ENCODE results near the gene TBX15. TPM values are rescaled to one million over a fixed set of nuclear protein-coding genes. Genes with fewer than 3 reads are reported as not detected.

TBX15 gene
- total RNA-seq (2022) (0.09 and 0.15 TPM in 2 replicates), Bru-seq, nascent RNA (percentile 25 among the genes with signal in this experiment), BruChase-seq, experiment 1, labeled RNA remaining after a 6-hour chase (percentile 22 among the genes with signal in this experiment), BruChase-seq, experiment 2, labeled RNA remaining after a 2-hour chase (percentile 30 among the genes with signal in this experiment)
- long read RNA-seq, result 0 reads

- no peak for TF ChIP-seq CTCF (IDR thresholded peaks at IDR 0.05; ENCODE audit: unreplicated experiment)
- no peaks in the 10 kb centered on the region for H3K27me3 Mint-ChIP-seq (ENCODE audit: insufficient read depth, unreplicated experiment)
- H3K27ac Mint-ChIP-seq (ENCODE audit: low read depth, unreplicated experiment), result no peak within 1 kb of the TSS
- no peaks in the 10 kb centered on the region for H3K4me1 Mint-ChIP-seq (ENCODE audit: insufficient read depth, unreplicated experiment)
- intact Hi-C loops (cut with micrococcal nuclease), result no loop called here
- peaks cover 12% of the 10 kb centered on the region for H3K9me3 Mint-ChIP-seq (ENCODE audit: unreplicated experiment)
- peaks cover 5% of the 10 kb centered on the region for H3K36me3 Mint-ChIP-seq (ENCODE audit: insufficient read depth, unreplicated experiment)
- DNase-seq (ENCODE audit: unreplicated experiment), result no peak
- no TSS peak for BruUV-seq (replicated peaks)
- CTCF ChIA-PET, result interaction anchor here (1.2 kb wide), 1 partner anchor 20 kb away, joined by 5 read pairs; no protein-coding TSS in a partner anchor
- H3K4me3 Mint-ChIP-seq (ENCODE audit: unreplicated experiment), result peak within 1 kb of the TSS; percentile 36
- POLR2A ChIA-PET, result no interaction called here
Observed at GRCh38 chr1:118988186-118989005, at the start of gene TBX15. TBX15 (minus strand) TSS chr1:118988343; CDS start chr1:118987795, 548 bp downstream.

- H3K4me3 Mint-ChIP-seq (ENCODE audit: unreplicated experiment), result no peak overlapping the region
- H3K27ac Mint-ChIP-seq (ENCODE audit: low read depth, unreplicated experiment), result no peak overlapping the region
- no peak for DNase-seq (ENCODE audit: unreplicated experiment)
- intact Hi-C loops (cut with micrococcal nuclease), result no loop called here
- no peaks in the 10 kb centered on the region for H3K9me3 Mint-ChIP-seq (ENCODE audit: unreplicated experiment)
- no TSS peak for BruUV-seq (replicated peaks)
- POLR2A ChIA-PET, result interaction anchor here (1.6 kb wide), 1 partner anchor 11 kb away, joined by 4 read pairs; no protein-coding TSS in a partner anchor
- H3K27me3 Mint-ChIP-seq (ENCODE audit: insufficient read depth, unreplicated experiment), result no peaks in the 10 kb centered on the region
- TF ChIP-seq CTCF (IDR thresholded peaks at IDR 0.05; ENCODE audit: unreplicated experiment), result no peak
- peaks cover 4% of the 10 kb centered on the region for H3K4me1 Mint-ChIP-seq (ENCODE audit: insufficient read depth, unreplicated experiment)
- H3K36me3 Mint-ChIP-seq (ENCODE audit: insufficient read depth, unreplicated experiment), result peaks cover 35% of the 10 kb centered on the region
- CTCF ChIA-PET, result no interaction called here
Observed at GRCh38 chr1:119034359-119034758, 46.2 kb upstream of the TBX15 start.

- intact Hi-C loops (cut with micrococcal nuclease), result no loop called here
- CTCF ChIA-PET, result interaction anchor here (1.2 kb wide), 1 partner anchor 335 kb away, joined by 3 read pairs; no protein-coding TSS in a partner anchor
- BruUV-seq (replicated peaks), result no TSS peak
- Mint-ChIP-seq H3K4me3 (ENCODE audit: unreplicated experiment) (no peak overlapping the region), H3K36me3 (ENCODE audit: insufficient read depth, unreplicated experiment) (peaks cover 31% of the 10 kb centered on the region), H3K27ac (ENCODE audit: low read depth, unreplicated experiment) (no peak overlapping the region), H3K9me3 (ENCODE audit: unreplicated experiment) (no peaks in the 10 kb centered on the region), H3K4me1 (ENCODE audit: insufficient read depth, unreplicated experiment) (peaks cover 6% of the 10 kb centered on the region), H3K27me3 (ENCODE audit: insufficient read depth, unreplicated experiment) (no peaks in the 10 kb centered on the region)
- no peak for DNase-seq (ENCODE audit: unreplicated experiment)
- POLR2A ChIA-PET, result interaction anchor here (1.1 kb wide), 1 partner anchor 7 kb away, joined by 3 read pairs; no protein-coding TSS in a partner anchor
- no peak for TF ChIP-seq CTCF (IDR thresholded peaks at IDR 0.05; ENCODE audit: unreplicated experiment)
Observed at GRCh38 chr1:119032986-119033385, 44.8 kb upstream of the TBX15 start.

- intact Hi-C loops (cut with micrococcal nuclease), result no loop called here
- Mint-ChIP-seq H3K27ac (ENCODE audit: low read depth, unreplicated experiment) (peak overlapping the region; percentile 46), H3K9me3 (ENCODE audit: unreplicated experiment) (no peaks in the 10 kb centered on the region), H3K4me1 (ENCODE audit: insufficient read depth, unreplicated experiment) (peaks cover 11% of the 10 kb centered on the region), H3K4me3 (ENCODE audit: unreplicated experiment) (no peak overlapping the region), H3K36me3 (ENCODE audit: insufficient read depth, unreplicated experiment) (peaks cover 22% of the 10 kb centered on the region), H3K27me3 (ENCODE audit: insufficient read depth, unreplicated experiment) (no peaks in the 10 kb centered on the region)
- no TSS peak for BruUV-seq (replicated peaks)
- POLR2A ChIA-PET, result interaction anchor here (1.0 kb wide), 2 partner anchors 11 to 112 kb away, joined by 3 to 4 read pairs; no protein-coding TSS in a partner anchor
- no peak for TF ChIP-seq CTCF (IDR thresholded peaks at IDR 0.05; ENCODE audit: unreplicated experiment)
- DNase-seq (ENCODE audit: unreplicated experiment), result no peak
- CTCF ChIA-PET, result interaction anchor here (0.7 kb wide), 1 partner anchor 874 kb away, joined by 3 read pairs; no protein-coding TSS in a partner anchor
Observed at GRCh38 chr1:119027759-119028158, 39.6 kb upstream of the TBX15 start.
